ENCODE data around the gene PRPSAP1.

- TF ChIP-seq, protein P1, sequence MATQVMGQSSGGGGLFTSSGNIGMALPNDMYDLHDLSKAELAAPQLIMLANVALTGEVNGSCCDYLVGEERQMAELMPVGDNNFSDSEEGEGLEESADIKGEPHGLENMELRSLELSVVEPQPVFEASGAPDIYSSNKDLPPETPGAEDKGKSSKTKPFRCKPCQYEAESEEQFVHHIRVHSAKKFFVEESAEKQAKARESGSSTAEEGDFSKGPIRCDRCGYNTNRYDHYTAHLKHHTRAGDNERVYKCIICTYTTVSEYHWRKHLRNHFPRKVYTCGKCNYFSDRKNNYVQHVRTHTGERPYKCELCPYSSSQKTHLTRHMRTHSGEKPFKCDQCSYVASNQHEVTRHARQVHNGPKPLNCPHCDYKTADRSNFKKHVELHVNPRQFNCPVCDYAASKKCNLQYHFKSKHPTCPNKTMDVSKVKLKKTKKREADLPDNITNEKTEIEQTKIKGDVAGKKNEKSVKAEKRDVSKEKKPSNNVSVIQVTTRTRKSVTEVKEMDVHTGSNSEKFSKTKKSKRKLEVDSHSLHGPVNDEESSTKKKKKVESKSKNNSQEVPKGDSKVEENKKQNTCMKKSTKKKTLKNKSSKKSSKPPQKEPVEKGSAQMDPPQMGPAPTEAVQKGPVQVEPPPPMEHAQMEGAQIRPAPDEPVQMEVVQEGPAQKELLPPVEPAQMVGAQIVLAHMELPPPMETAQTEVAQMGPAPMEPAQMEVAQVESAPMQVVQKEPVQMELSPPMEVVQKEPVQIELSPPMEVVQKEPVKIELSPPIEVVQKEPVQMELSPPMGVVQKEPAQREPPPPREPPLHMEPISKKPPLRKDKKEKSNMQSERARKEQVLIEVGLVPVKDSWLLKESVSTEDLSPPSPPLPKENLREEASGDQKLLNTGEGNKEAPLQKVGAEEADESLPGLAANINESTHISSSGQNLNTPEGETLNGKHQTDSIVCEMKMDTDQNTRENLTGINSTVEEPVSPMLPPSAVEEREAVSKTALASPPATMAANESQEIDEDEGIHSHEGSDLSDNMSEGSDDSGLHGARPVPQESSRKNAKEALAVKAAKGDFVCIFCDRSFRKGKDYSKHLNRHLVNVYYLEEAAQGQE (IDR thresholded peaks at IDR 0.05; ENCODE audit: low read depth) = no peak
- TF ChIP-seq YY1 (IDR thresholded peaks at IDR 0.05; ENCODE audit: low read depth) (no peak), FOXM1 (IDR thresholded peaks at IDR 0.05; ENCODE audit: borderline replicate concordance, low read depth) (no peak), RAD21 (IDR thresholded peaks at IDR 0.05; ENCODE audit: low read depth) (no peak), EP300 (IDR thresholded peaks at IDR 0.05; ENCODE audit: borderline replicate concordance) (no peak), TAF1 (IDR thresholded peaks at IDR 0.05; ENCODE audit: low read depth) (no peak), EGR1 (IDR thresholded peaks at IDR 0.05) (no peak), NFIC (IDR thresholded peaks at IDR 0.05) (no peak), CEBPB (IDR thresholded peaks at IDR 0.05) (no peak), CREB1 (IDR thresholded peaks at IDR 0.05; ENCODE audit: low read depth) (no peak), MAX (IDR thresholded peaks at IDR 0.05) (no peak)
- TF ChIP-seq, protein P2, sequence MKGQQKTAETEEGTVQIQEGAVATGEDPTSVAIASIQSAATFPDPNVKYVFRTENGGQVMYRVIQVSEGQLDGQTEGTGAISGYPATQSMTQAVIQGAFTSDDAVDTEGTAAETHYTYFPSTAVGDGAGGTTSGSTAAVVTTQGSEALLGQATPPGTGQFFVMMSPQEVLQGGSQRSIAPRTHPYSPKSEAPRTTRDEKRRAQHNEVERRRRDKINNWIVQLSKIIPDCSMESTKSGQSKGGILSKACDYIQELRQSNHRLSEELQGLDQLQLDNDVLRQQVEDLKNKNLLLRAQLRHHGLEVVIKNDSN (IDR thresholded peaks at IDR 0.05) = no peak
These were observed 27.4 kb downstream of the PRPSAP1 start for GRCh38 chr17:76326306-76326705.
